Fibroblast of skin of abdomen (primary cell): ENCODE results near the gene COG4.
"Not testable (repeated sequence)": the region's sequence is repeated elsewhere in the genome, so short reads cannot be mapped to it uniquely, and the experiment has no call there.

Experiments used
- DNase-seq: peaks from one replicate; pipeline ENCODE4 v3.0.0-alpha.2; 2013

COG4 gene

DNA sequence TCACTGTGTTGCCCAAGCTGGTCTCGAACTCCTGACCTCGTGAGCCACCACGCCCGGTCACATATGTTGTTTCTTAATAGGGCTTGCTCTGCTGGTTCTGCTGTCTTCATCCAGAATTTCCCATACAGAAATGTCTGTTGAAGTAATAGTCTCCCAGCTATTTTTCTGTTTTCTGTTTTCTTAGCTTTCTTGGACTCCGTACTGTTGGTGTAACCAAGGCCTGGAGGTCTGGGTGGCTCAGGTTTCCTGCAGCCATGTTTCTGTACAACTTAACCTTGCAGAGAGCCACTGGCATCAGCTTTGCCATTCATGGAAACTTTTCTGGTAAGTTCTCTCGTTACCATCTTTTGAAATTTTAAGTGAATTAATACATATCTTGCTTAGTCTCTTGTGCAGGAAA lies 3.0 kb upstream of the COG4 start:
- DNase-seq = no peak

DNA sequence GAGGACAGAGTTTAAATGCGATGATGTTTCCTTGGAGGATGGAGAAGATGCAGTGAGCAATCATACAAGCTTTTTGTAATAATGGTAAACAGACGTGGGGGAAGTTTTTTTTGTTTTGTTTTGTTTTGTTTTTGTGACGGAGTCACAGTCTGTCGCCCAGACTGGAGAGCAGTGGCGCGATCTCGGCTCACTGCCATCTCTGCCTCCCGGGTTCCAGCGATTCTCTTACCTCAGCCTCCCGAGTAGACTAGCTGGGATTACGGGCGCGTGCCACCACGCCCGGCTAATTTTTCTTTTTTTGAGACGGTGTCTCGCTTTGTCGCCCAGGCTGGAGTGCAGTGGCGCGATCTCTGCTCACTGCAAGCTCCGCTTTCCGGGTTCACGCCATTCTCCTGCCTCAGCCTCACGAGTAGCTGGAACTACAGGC lies 1.1 kb upstream of the COG4 start:
- not testable (repeated sequence) for DNase-seq

GRCh38 chr16:70523743-70524398 lies 517 bp upstream of the COG4 start, which contains the start of gene SF3B3:
Gene SF3B3, plus strand, starts transcription at chr16:70523816. Its CDS starts 2,841 bp downstream, at chr16:70526657.
- DNase-seq = no peak

DNA sequence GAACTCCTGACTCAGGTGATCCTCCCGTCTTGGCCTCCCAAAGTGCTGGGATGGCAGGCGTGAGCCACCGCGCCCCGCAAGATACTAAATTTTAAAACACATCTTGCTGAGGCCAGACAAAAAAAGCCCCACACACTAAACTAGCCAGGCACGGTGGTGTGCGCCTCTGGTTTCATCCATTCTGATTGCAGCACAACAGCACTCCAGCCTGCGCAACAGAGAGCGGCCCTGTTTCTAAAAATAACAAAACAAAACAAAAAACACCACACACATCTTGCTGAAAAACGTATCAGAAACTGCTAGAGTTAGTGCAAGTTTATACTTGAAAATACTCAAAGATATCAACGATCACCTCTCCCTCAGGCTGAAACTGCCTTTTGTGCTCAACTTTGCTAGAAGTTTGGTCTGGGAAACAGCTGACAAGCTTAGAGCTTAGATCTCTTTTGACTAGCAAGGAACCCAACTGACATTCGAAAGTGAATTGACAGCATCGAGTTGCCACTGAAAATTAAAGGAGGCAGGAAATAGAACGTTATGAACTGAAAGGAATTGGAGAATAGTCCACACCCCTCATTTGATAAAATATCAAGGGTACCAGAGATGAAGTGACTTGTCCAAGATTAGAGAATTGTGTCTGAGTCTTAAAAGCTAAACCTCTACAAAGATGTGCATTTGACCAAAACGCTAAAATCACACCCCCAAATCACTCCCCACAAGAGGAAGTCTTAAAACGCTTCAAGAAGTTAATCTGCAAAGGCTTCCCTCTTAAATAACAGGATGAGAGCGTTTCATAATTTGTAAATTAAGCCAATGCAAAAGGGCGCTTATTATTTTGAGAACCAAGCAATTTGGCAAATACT lies 908 bp downstream of the COG4 start:
- DNase-seq = no peak

GRCh38 chr16:70520612-70521297 lies 2.6 kb downstream of the COG4 start:
- peak; percentile 67 for DNase-seq

DNA sequence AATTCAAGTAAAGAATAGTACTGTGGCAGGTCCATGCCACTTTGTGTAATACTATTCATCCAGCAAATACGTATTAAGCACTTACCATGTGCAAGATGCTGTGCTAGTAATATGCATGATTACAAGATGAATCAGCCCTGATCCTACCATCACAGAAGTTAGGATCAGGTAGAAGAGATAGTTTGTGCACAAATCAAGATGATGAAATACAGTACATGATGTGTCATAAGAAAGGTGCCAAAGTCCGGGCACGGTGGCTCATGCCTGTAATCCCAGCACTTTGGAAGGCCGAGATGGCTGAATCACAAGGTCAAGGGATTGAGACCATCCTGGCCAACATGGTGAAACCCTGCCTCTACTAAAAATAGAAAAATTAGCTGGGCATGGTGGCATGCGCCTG lies 10.9 kb downstream of the COG4 start:
- no peak for DNase-seq

DNA sequence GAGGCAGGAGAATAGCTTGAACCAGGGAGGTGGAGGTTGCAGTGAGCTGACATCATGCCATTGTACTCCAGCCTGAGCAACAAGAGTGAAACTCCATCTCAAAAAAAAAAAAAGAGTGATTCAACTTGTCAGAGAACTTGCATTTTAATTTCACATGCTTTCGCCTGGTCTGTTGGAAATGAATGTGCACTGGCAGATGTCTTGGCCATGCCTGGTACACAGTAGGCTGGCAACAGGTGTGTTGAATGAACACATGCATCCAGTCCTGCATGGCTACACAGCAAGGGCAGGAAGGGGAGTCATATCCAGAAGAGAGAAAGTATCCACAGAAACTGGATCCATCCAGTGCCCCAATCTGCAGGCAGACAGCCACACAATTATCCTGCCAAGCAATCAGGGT lies 11.5 kb downstream of the COG4 start:
- DNase-seq = no peak

- no peak for DNase-seq
These were observed 13.1 kb downstream of the COG4 start for GRCh38 chr16:70510216-70510615.

DNA sequence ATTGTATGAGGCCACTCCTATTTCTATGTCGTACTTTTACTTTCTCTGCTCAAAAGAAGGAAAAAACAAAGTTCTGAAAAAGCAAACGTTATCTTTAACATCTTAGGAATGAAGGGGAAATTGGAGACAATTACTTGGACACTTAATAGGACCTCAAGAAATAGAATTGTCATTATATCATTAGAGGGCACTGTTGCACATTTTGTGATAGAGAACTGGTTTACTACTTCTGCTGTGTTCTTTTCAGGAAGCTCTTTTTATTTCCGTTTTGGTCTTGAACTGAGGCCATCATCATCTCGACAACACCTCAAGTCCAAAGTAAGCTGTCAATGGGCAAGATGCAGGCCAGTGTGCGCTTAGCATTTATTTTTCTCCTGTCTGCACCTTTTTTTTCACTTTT lies 14.6 kb downstream of the COG4 start:
- DNase-seq = no peak

GRCh38 chr16:70496513-70496912 lies 26.8 kb downstream of the COG4 start:
- DNase-seq = no peak

DNA sequence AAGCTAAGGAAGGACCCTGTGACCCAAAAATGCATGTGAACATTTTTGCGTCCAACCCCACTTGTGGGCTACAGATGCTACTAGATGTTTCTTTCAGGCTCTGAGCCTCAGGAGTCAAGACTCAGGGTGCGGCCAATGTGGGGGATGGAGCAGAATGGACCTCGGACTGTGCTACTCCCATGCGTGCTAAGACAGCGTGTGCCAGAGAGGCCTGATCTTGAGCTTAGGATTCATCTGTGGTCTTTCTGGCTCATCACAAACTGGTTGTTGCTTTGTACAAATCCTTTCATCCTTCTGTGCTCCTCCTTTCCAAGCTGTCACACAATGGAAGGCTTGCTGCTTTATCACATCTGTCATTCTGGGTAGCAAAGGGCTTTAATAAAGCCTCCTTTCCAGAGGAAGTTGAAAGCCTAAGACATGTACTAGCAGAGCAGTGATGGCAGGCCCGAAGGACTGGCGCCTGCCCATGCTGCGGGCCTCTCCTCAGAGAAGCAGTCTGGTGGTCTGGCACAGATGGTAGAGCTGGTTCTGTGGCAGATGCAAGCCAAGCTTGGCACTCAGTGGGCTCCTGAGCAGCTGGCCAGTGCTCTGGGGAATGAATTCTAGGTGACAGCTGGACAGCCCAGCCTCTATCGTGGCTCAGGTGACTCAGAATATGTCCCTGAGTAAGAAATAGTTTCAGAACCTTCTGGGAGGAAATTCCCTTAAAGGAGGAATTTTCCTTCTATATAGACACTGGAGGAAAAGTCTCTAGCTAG lies 27.8 kb downstream of the COG4 start:
- DNase-seq = no peak

DNA sequence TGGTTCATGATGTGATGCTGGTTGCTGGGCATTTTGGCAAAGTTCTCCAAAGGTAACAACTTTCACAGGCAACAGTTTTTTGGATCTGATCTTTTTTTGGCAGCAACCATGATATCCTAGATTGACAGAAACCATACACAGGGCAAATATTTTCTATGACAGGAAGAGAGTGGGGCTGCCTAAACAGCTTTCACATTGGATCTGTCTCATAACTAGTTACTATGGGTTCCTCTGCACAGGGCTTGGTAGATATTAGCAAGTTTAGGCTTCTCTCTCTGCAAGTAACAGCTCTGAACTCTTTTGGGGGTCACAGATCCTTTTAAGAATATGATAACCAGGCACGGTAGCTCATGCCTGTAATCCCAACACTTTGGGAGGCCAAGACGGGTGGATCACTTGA lies 28.6 kb downstream of the COG4 start:
- no peak for DNase-seq

DNA sequence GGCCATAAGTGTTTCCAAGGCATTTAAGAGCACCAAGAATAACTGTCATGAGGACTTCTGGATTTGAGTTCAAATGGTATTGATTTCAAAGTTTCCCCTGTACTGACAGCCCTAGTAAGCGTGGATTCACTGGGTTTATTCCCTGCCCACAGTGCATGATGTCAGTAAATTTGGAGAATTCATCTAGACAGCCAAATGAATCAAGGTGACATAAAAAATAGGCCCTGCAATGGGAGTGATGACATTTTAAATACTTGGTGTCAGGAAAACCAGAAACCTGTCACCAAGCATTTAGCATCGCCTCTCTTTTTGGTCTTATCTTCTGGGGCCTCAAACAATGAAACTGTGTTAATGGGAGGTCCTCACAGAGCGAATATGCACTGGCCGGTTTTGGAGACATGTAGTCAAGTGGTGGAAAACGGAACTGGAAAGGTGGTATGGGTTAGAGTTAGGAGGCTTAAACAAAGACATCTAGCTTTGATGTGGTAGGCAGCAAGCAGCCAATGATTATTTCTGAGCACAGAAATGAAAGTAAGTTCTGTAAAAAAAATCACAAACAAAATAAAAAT lies 29.1 kb downstream of the COG4 start:
- no peak for DNase-seq

DNA sequence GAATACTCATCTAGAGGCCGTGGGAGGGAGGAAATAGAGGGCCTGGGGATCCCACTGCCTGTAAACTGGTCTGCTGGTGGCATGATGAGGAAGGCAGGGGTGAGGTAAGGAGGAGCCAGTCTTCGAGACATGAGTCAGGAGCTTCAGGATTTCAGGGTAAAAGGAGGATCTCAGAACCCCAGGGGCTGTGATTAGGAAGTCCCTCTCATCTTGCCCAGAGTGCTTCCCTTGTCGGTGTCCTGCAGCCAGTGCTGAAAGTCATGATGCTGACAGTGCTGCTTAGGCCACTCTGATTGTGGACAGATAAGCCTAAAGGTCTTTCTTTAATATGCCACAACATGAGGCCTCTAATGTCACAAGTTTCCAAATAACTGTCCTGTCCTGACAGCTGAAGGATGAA lies 29.6 kb downstream of the COG4 start:
- DNase-seq = no peak

GRCh38 chr16:70490261-70490660 lies 33.1 kb downstream of the COG4 start:
- no peak for DNase-seq

- DNase-seq = no peak
These were observed 38.5 kb downstream of the COG4 start for GRCh38 chr16:70484867-70485266.

DNA sequence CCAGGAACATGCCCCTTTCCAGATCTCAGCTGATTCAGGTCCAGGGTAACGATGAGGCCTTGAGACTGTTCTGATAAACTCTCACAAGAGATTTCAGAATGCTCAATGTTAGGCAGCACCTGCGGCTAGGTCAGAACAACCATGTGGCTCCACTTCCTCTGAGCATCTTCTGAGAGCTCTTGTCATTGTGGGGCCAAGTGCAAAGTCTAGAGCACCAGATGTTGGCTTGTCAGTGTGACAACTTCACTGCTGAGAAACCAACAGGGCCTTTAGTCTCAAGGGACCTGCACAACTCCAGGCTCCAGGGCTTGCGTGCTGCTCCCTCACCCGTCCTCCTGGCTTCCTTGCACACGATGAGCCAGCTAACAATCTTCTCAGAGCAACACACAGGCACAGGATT lies 39.9 kb downstream of the COG4 start:
- no peak for DNase-seq

GRCh38 chr16:70482624-70483023 lies 40.7 kb downstream of the COG4 start:
- DNase-seq = no peak

DNA sequence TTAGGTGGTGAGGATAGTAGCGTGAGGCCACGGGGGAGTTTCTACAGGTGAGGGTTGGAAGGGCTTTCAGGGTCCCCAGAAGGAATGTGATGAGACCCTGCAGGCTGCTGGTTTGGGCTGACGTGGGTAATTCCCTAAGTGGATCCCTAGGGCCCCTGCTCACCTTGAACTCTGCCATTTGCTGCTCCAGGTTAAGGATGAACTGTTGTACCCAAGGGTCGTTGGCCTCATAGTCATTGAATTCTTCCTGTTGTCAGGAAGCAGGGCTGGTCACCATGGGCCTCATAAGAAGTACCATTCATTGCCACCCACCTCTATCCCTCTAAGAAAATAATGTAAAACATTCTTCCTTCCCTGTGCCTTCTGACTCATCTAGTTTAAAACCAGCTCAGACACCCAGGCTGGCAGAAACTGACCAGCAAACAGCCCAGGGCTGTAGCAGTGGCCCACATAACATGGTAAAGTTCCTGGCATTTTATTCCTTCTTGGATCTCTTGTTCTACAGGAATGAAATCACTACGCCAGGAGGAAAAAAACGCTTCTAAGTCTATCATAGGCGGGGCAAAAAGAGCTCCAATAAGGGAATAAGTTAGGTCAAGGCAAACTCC lies 41.3 kb downstream of the COG4 start:
- DNase-seq = no peak

DNA sequence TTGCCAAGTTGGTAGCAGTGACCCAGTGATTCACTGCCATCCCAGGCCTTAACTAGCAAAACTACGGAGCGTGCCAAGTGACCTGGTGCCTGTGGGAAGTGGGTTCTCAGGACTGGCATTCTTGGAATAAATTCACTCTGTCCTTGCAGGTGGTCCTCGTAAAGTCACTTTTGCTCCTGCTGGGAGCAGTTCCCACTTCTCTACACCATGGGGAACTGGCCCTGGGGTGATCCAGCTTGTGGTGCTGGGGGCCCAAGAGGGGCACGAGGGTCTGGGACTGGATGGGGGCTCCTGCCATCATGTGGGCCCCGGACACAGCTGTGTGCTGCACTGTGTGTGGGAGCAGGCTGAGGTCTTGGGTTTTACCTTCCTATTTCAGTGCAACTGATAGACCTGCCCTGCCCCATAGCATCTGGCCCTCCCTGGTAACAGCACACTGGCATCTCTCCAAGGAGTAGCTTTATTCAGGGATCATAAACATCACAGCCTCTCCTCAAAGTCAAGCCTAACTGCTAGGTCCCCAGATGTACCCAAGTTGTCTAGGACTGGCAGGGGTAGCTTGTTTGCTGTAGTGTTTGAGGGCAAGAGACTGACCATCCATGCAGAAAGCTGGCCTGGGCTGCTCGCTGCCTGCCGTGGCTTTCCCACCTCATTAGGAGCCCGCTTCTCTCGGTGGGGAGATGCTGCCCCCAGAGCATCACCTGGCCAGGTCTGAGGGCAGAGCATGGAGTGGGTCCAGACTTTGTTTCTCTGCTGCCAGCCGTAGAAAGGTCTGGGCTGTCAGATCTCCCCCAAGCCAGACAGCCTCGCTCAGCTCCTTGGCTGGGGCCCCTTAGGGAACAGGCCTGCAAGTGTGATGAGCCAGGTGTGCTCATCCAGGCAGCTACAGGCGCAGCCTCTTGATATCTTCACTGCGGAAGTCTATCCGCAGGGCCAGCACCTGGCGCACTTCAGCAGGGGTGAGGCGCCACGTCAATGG lies 42.9 kb downstream of the COG4 start:
- DNase-seq = no peak

DNA sequence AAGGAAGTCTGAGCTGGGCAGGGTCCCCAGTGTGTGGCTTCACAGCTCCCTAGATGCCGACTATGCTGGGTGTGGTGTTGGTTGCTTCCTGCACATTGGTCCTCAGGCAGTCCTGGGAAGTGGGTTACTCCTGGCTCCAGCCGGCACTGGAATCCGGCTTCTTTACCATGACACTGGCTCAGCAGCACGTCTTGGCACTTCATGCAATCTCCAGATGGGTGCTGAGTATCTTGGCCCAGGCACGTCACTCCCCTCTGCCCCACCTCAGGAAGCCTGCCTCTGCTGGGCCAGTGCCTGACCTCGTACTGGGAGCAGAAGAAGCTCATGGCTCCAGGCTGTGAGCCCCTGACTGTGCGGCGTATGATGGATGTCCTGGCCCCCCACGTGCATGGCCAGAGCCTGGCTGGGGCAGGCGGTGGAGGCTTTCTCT lies 44.4 kb downstream of the COG4 start:
- DNase-seq = no peak
